ENCODE data around the gene PPP2R3A.

- TF ChIP-seq CTCF (IDR thresholded peaks at IDR 0.05; ENCODE audit: low read depth, low read length) (no peak), POLR2A (IDR thresholded peaks at IDR 0.05; ENCODE audit: extremely low read depth, insufficient read length) (no peak)
These were observed 212.3 kb downstream of the PPP2R3A start for GRCh38 chr3:136177876-136178275.
